Karpas-422 (cell line): ENCODE data around the gene OST4. TPM values are rescaled to one million over a fixed set of nuclear protein-coding genes. Genes with fewer than 3 reads are reported as not detected.

Experiments used
- DNase-seq: peaks from one replicate; pipeline ENCODE4 v3.0.0-alpha.2; 2015
- H2AFZ ChIP-seq: fragments of 200-600 bp; sonication (generic); 2 replicates; pipeline ENCODE4 v1.6.1; 2014; ENCODE audit warnings: antibody characterized with exemption, low read length, mixed read lengths
- H3K27ac ChIP-seq: fragments of 200-600 bp; sonication (generic); 2 replicates; pipeline ENCODE4 v1.5.1; 2014; ENCODE audit warnings: mild to moderate bottlenecking, low read length, moderate library complexity
- H3K27me3 ChIP-seq: fragments of 200-600 bp; sonication (generic); 2 replicates; pipeline ENCODE4 v1.6.1; 2014; ENCODE audit warnings: low read length, mixed read lengths
- H3K36me3 ChIP-seq: fragments of 200-600 bp; sonication (generic); 2 replicates; pipeline ENCODE4 v1.6.1; 2014; ENCODE audit warnings: low read length, mixed read lengths; ENCODE audit not compliant: insufficient read depth
- H3K4me1 ChIP-seq: fragments of 200-600 bp; sonication (generic); 2 replicates; pipeline ENCODE4 v1.6.1; 2014; ENCODE audit warnings: mild to moderate bottlenecking, low read length, mixed read lengths
- H3K4me2 ChIP-seq: fragments of 200-600 bp; sonication (generic); 2 replicates; pipeline ENCODE4 v1.6.1; 2014; ENCODE audit warnings: low read length, low read depth, mild to moderate bottlenecking; ENCODE audit not compliant: poor library complexity, severe bottlenecking
- H3K4me3 ChIP-seq: fragments of 200-600 bp; sonication (generic); 2 replicates; pipeline ENCODE4 v1.5.1; 2014; ENCODE audit warnings: mild to moderate bottlenecking, antibody characterized with exemption, low read length, mixed read lengths
- H3K79me2 ChIP-seq: fragments of 200-600 bp; sonication (generic); 2 replicates; pipeline ENCODE4 v1.6.1; 2014; ENCODE audit warnings: mild to moderate bottlenecking, low read length, mixed read lengths
- H3K9ac ChIP-seq: fragments of 200-600 bp; sonication (generic); 2 replicates; pipeline ENCODE4 v1.6.0; 2014; ENCODE audit warnings: low read length
- H3K9me2 ChIP-seq: fragments of 200-600 bp; sonication (generic), shearing (Covaris generic); replicated peaks from 2 replicates; pipeline ENCODE4 v1.6.0; 2014; ENCODE audit warnings: mild to moderate bottlenecking, low read length, moderate library complexity; ENCODE audit not compliant: insufficient read depth
- H3K9me3 ChIP-seq: fragments of 300-700, 200-600 bp; sonication (generic); 2 replicates; pipeline ENCODE4 v1.6.1; 2014; ENCODE audit warnings: low read length, mixed read lengths
- H4K20me1 ChIP-seq: fragments of 200-600 bp; sonication (generic); 2 replicates; pipeline ENCODE4 v1.6.1; 2014; ENCODE audit warnings: mild to moderate bottlenecking, antibody characterized with exemption, low read length, low read depth; ENCODE audit not compliant: insufficient read depth
- total RNA-seq: library from RNA; depleted of rRNA; stranded (reverse); fragments of >200 nt; shearing (Covaris generic); gene quantifications from 2 replicates; pipeline ENCODE4 v1.2.3, GENCODE V29; 2014; ENCODE audit warnings: low replicate concordance

The OST4 gene
- total RNA-seq, 1 experiment from 2014 or later, result 402 TPM

DNA sequence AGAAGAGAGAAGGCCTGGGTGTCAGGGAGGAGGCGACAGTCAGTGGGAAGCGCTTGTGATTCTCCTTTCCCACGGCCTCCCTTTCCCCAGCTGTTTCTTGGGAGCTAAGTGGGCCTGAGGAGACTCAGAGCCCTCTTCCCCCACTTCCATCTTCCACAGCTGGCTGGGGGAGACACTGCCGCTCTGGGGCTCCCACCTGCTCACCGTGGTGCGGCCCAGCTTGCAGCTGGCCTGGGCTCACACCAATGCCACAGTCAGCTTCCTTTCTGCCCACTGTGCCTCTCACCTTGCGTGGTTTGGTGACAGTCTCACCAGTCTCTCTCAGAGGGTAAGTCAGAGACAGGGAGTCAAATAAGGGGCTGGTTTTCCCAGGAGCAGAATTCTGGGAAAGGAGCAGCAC, 31.6 kb downstream of the OST4 start:
- no peaks in the 10 kb centered on the region for H4K20me1 ChIP-seq
- no peak overlapping the region for H3K9ac ChIP-seq
- peaks cover 37% of the 10 kb centered on the region for H3K4me1 ChIP-seq
- no peaks in the 10 kb centered on the region for H3K9me2 ChIP-seq
- no peak overlapping the region for H3K27ac ChIP-seq
- no peak overlapping the region for H3K4me2 ChIP-seq
- H3K79me2 ChIP-seq, result peaks cover 5% of the 10 kb centered on the region
- no peaks in the 10 kb centered on the region for H3K9me3 ChIP-seq
- no peak for DNase-seq
- H3K4me3 ChIP-seq, result no peak overlapping the region
- no peak overlapping the region for H2AFZ ChIP-seq
- no peaks in the 10 kb centered on the region for H3K27me3 ChIP-seq
- peaks cover 35% of the 10 kb centered on the region; the same call in 1 of the 2 replicates for H3K36me3 ChIP-seq

DNA sequence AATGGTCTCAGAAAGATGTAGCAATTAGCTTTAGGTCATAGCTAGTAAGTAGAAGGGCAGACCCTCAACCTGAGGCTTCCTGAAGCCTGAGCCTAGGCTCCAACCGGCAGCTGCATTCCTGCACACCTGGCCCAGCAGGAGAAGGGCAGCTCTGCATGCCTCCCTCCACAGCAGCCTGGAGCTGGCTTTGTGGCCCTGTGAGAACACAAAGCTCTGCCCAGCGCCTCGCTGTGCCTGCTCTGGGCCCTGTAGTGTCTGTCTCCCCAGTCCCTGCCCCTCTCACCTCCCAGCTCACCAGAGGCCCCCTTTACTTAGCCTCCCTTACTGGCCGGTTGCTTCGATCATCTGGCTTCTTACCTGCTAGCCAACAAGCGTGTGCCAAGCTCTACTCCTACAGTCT, 32.0 kb downstream of the OST4 start:
- Histone ChIP-seq H3K27ac (no peak overlapping the region), H3K27me3 (no peaks in the 10 kb centered on the region), H3K79me2 (peaks cover 8% of the 10 kb centered on the region), H3K9ac (no peak overlapping the region), H3K4me1 (peaks cover 37% of the 10 kb centered on the region), H3K9me2 (no peaks in the 10 kb centered on the region), H4K20me1 (no peaks in the 10 kb centered on the region), H3K4me3 (no peak overlapping the region), H3K36me3 (peaks cover 35% of the 10 kb centered on the region; the same call in 1 of the 2 replicates), H3K4me2 (no peak overlapping the region), H2AFZ (no peak overlapping the region), H3K9me3 (no peaks in the 10 kb centered on the region)
- no peak for DNase-seq

DNA sequence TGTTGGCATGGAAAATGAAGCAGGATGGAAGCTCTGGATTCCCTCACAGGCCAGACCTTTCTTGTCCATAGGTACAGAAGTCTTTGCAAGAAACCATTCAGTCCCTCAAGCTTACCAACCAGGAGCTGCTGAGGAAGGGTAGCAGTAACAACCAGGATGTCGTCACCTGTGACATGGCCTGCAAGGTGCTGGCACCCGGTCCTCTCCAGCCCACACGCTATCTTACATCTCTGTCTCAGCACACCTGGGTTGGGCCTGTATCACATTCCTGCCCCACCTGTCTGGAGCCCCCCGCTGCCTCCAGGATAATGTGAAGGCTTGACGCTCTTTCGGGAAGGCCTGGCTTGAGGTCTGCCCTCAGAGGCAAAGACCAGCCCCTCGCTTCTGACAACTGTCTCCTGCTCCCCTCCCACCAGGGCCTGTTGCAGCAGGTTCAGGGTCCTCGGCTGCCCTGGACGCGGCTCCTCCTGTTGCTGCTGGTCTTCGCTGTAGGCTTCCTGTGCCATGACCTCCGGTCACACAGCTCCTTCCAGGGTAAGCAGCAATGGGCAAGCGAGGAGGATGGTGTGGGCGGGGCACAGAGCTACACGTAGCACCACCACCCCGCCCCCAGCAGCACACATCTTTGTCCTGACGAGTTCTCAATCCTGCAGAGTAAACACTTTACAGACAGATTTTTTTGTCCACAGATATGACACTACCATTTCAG, 32.7 kb downstream of the OST4 start:
- H3K27me3 ChIP-seq, result no peaks in the 10 kb centered on the region
- peaks cover 44% of the 10 kb centered on the region for H3K4me1 ChIP-seq
- H3K79me2 ChIP-seq, result peaks cover 14% of the 10 kb centered on the region
- H3K9me2 ChIP-seq, result no peaks in the 10 kb centered on the region
- H3K27ac ChIP-seq, result no peak overlapping the region
- H3K4me2 ChIP-seq, result no peak overlapping the region
- no peaks in the 10 kb centered on the region for H4K20me1 ChIP-seq
- DNase-seq, result no peak
- H2AFZ ChIP-seq, result no peak overlapping the region
- H3K9me3 ChIP-seq, result no peaks in the 10 kb centered on the region
- H3K9ac ChIP-seq, result no peak overlapping the region
- peaks cover 35% of the 10 kb centered on the region; the same call in 1 of the 2 replicates for H3K36me3 ChIP-seq
- no peak overlapping the region for H3K4me3 ChIP-seq

DNA sequence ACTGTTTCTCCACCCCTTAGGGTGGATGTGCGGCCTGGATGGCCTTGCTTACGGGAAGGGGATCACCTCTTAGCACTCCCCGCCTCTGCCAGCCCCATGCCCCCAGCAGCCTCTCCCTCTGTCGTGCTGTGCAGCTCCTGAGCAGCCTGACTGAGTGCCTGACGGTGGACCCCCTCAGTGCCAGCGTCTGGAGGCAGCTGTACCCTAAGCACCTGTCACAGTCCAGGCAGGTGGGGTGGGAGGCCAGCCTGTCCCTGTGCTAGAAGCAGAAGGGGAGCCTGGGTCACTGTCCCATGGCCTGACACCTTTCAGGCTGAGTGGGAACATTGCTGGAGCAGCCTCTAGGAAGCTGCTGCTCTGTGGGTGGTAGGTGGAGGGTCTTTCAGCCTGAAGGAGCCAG, 33.4 kb downstream of the OST4 start:
- Histone ChIP-seq H3K27me3 (no peaks in the 10 kb centered on the region), H3K9ac (no peak overlapping the region), H3K9me3 (no peaks in the 10 kb centered on the region), H3K9me2 (no peaks in the 10 kb centered on the region), H2AFZ (no peak overlapping the region), H3K4me3 (no peak overlapping the region), H4K20me1 (no peaks in the 10 kb centered on the region), H3K4me2 (no peak overlapping the region), H3K36me3 (peaks cover 34% of the 10 kb centered on the region; the same call in 1 of the 2 replicates), H3K27ac (no peak overlapping the region), H3K4me1 (peaks cover 47% of the 10 kb centered on the region), H3K79me2 (peaks cover 22% of the 10 kb centered on the region)
- no peak for DNase-seq

DNA sequence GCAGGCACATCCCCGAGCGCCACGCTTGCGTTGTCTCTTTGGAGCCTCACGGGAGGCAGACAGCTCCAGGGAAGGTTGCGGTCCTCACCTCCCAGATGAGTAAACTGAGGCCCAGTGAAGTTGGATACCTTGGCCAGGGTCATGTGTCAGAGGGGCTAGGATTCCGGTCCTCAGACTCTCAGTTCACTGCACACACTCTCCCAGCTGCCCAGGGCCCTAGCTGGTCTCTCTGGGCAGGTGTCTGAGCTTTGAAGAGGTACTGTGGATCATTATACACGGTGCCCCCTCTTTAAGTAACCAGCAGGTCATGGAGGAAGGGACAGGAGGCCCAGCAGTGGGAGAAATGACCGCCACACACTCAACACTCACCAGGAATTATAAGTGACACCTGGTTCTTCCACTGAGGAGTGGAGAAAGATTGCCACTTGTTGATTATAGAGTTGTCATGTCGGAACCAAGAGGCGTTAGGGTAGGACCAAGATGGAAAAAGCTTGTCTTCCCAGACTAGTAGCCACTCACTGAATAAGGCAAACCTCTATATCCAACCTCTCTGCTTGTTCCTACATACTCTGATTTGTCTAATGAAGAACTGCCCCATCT, 38.1 kb downstream of the OST4 start:
- DNase-seq, result no peak
- Histone ChIP-seq H4K20me1 (no peaks in the 10 kb centered on the region), H3K9ac (peak overlapping the region; percentile 92), H3K4me2 (peak overlapping the region; percentile 94), H3K4me3 (peak overlapping the region; percentile 85), H3K9me2 (no peaks in the 10 kb centered on the region), H3K27ac (no peak overlapping the region), H3K9me3 (no peaks in the 10 kb centered on the region), H3K27me3 (no peaks in the 10 kb centered on the region), H2AFZ (0 out of 2 replicates have a peak overlapping the region, but pooled peaks have one; percentile 96), H3K4me1 (peaks cover 17% of the 10 kb centered on the region), H3K36me3 (peaks cover 24% of the 10 kb centered on the region; the same call in 1 of the 2 replicates), H3K79me2 (peaks cover 27% of the 10 kb centered on the region)

DNA sequence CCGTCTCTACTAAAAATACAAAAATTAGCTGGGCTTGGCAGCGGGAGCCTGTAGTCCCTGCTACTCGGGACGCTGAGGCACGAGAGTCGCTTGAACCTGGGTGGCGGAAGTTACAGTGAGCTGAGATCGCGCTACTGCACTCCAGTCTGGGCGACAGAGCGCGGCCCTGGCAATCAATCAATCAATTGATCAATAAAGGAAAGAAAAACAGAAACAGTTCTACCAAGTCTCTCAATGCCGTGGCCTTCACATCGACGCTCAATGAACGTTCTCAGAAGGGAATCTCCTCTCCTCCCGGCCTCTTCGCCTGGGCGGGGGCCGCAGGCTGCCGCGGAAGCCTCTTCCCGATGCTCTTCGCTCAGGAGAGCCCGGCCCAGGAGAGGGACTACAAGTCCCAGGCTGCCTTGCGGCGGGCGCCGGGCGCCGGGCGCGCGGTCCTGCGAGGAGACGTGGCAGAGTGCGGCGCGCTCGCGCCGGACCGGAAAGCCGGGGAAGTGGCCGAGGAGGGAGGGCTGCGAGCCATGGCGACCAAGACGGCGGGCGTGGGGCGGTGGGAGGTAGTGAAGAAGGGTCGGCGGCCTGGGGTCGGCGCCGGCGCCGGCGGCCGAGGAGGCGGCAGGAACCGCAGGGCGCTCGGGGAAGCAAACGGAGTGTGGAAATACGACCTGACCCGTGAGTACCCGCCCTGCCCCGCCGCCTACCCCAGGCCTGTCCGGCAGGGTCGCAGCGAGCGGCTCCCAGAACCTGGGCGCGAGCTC, 38.8 kb downstream of the OST4 start, which contains the start of gene TMEM214:
TSS of gene TMEM214 (plus strand) at position 471 of the 758 bp plus-strand sequence. CDS start at position 522, 51 bp downstream.
- H3K4me3 ChIP-seq, result peak within 1 kb of the TSS; percentile 85
- peak within 1 kb of the TSS; percentile 96 for H2AFZ ChIP-seq
- peak; percentile 92 for DNase-seq
- no peaks in the 10 kb centered on the region for H3K9me2 ChIP-seq
- H3K9ac ChIP-seq, result peak within 1 kb of the TSS; percentile 92
- no peaks in the 10 kb centered on the region for H3K9me3 ChIP-seq
- peak within 1 kb of the TSS; percentile 94 for H3K4me2 ChIP-seq
- H3K4me1 ChIP-seq, result peaks cover 17% of the 10 kb centered on the region
- H3K27me3 ChIP-seq, result no peaks in the 10 kb centered on the region
- no peak within 1 kb of the TSS for H3K27ac ChIP-seq
- peaks cover 27% of the 10 kb centered on the region for H3K79me2 ChIP-seq
- peaks cover 17% of the 10 kb centered on the region; the same call in 1 of the 2 replicates for H3K36me3 ChIP-seq
- H4K20me1 ChIP-seq, result no peaks in the 10 kb centered on the region

DNA sequence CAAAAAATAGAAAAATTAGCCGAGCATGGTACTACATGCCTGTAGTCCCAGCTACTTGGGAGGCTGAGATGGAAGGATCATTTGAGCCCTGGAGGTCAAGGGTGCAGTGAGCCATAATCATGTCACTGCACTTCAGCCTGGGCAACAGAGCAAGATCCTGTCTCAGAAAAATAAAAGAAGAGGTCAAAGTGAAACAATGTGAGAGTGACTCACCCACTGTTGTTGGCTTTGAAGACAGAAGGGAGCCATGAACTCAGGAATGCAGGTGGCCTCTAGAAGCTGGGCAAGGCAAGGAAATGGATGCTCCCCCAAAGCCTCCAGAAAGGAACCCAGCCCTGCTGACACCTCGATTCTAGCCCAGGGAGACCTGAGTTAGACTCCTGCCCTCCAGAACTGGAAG, 42.4 kb downstream of the OST4 start:
- Histone ChIP-seq H3K79me2 (peaks cover 15% of the 10 kb centered on the region), H2AFZ (no peak overlapping the region), H3K9ac (no peak overlapping the region), H3K4me2 (no peak overlapping the region), H3K4me1 (peaks cover 14% of the 10 kb centered on the region), H3K27me3 (no peaks in the 10 kb centered on the region), H3K36me3 (no peaks in the 10 kb centered on the region), H3K27ac (no peak overlapping the region), H3K9me3 (no peaks in the 10 kb centered on the region), H3K9me2 (no peaks in the 10 kb centered on the region), H3K4me3 (no peak overlapping the region), H4K20me1 (no peaks in the 10 kb centered on the region)
- no peak for DNase-seq

DNA sequence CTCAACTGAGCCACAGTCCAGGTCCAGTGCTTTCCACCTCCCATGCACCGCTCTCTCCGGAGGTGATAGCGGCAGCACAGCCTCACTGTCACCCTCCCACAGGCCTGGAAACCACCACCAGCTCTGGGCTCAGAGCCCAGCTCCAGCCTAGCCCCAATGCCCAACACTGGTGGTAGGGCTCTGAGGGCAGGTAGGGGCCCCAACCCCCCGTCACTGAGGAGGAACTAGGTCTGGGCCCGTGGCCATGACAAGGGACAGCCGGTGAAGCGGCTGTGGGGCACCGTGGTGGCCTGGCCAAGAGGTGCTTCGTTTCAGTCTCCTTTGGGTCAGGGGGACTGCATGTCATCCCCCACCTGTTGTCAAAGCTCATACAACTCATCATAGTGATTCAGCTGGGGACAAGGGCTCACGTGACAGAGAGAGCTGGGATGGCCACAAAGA, 44.2 kb downstream of the OST4 start:
- H3K9me2 ChIP-seq, result no peaks in the 10 kb centered on the region
- no peak overlapping the region for H3K4me2 ChIP-seq
- no peak overlapping the region for H3K9ac ChIP-seq
- DNase-seq, result no peak
- H3K9me3 ChIP-seq, result no peaks in the 10 kb centered on the region
- no peaks in the 10 kb centered on the region for H3K27me3 ChIP-seq
- H2AFZ ChIP-seq, result no peak overlapping the region
- H3K79me2 ChIP-seq, result no peaks in the 10 kb centered on the region; the same call in 1 of the 2 replicates
- peaks cover 8% of the 10 kb centered on the region for H3K4me1 ChIP-seq
- H3K4me3 ChIP-seq, result no peak overlapping the region
- no peaks in the 10 kb centered on the region for H3K36me3 ChIP-seq
- H4K20me1 ChIP-seq, result no peaks in the 10 kb centered on the region
- no peak overlapping the region for H3K27ac ChIP-seq
